Fibroblast of gingiva (primary cell): ENCODE measurements around the gene TEX50.
A peak's percentile ranks its signal among the peaks of the same experiment; 100 is the strongest.
"Not testable (repeated sequence)": the region's sequence is repeated elsewhere in the genome, so short reads cannot be mapped to it uniquely, and the experiment has no call there.

Experiments used
- DNase-seq: peaks from one replicate; pipeline ENCODE4 v3.0.0-alpha.2; 2011; ENCODE audit warnings: low read depth

Gene TEX50

GRCh38 chr1:173663159-173663558, 28.0 kb downstream of the TEX50 start:
- no peak for DNase-seq

- DNase-seq: no peak
Measured at GRCh38 chr1:173666646-173667045, 31.5 kb downstream of the TEX50 start.

DNA sequence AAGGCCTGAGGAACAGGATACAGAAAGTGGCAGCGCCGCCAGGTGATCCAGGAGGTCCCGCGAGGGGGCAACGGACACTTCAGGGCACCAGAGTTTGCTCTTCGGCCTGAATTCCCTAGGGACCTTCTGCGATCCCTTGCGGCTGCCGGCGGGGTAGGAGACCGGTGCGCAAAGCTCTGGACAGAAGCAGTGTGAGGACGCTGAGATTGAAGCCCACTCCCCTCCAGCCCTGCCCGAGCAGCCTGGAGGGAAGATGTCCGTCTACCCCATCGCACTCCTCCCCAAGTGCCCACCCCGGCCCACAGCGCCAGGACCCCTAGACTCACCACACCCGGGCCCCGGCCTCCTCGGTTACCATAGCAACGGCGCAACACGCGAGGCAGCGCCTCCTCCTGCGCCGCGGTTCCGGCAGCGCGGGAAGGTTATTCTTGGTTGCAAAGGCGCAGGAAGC, 34.4 kb downstream of the TEX50 start, which contains the start of gene ANKRD45:
Gene ANKRD45 (minus strand): TSS at position 361 of the 451 bp plus-strand sequence. CDS start 10,433 bp downstream, outside the sequence.
- DNase-seq: peak; percentile 30

DNA sequence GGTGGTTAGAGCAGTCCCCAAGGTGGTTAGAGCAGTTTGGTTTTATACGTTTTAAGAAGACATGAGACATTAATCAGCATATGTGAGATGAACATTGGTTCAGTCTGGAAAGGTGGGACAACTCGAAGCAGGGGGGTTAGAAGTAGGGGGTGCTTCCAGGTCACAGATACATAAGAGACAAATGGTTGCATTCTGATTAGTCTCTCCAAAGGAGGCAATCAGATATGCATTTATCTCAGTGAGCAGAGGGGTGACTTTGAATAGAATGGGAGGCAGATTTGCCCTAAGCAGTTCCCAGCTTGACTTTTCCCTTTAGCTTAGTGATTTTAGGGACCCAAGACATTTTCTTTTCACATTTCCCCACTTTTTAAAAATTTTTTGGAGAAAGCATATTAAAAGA, 39.4 kb downstream of the TEX50 start:
- DNase-seq: not testable (repeated sequence)

GRCh38 chr1:173680152-173680551, 45.0 kb downstream of the TEX50 start:
- not testable (repeated sequence) for DNase-seq

- DNase-seq: peak; percentile 55
Measured at GRCh38 chr1:173682184-173682583, 47.0 kb downstream of the TEX50 start.

- DNase-seq: not testable (repeated sequence)
Measured at GRCh38 chr1:173683838-173684237, 48.7 kb downstream of the TEX50 start.

GRCh38 chr1:173685121-173685520, 50.0 kb downstream of the TEX50 start:
- DNase-seq: not testable (repeated sequence)
